HuH-7 (cell line): Measurements from ENCODE around the gene KDM1B.

Source experiments
- DNase-seq: peaks from one replicate; pipeline ENCODE4 v3.0.0; 2011; ENCODE audit warnings: low spot score

Gene KDM1B, protein sequence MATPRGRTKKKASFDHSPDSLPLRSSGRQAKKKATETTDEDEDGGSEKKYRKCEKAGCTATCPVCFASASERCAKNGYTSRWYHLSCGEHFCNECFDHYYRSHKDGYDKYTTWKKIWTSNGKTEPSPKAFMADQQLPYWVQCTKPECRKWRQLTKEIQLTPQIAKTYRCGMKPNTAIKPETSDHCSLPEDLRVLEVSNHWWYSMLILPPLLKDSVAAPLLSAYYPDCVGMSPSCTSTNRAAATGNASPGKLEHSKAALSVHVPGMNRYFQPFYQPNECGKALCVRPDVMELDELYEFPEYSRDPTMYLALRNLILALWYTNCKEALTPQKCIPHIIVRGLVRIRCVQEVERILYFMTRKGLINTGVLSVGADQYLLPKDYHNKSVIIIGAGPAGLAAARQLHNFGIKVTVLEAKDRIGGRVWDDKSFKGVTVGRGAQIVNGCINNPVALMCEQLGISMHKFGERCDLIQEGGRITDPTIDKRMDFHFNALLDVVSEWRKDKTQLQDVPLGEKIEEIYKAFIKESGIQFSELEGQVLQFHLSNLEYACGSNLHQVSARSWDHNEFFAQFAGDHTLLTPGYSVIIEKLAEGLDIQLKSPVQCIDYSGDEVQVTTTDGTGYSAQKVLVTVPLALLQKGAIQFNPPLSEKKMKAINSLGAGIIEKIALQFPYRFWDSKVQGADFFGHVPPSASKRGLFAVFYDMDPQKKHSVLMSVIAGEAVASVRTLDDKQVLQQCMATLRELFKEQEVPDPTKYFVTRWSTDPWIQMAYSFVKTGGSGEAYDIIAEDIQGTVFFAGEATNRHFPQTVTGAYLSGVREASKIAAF

GRCh38 chr6:18155150-18155863, at the start of gene KDM1B:
Gene KDM1B (plus strand): TSS chr6:18155422. CDS start chr6:18159896, 4,474 bp downstream.
- peak; percentile 91 for DNase-seq

DNA sequence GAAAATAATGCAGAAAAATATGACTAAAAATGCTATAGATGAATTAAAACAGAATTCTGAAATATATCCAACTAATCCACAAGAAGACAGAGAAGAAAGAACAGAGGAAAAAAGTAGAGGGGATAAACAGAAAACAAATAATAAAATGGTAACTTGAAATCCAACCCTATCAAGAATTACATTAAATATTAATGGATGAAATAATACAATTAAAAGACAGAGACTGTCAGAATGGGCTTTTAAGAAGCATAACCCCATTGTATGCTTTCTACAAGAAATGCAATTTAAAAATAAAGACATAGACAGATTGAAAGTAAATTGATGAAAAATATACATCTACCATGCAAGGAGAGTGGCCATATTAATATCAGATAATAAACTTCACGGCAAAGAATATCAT, 48.2 kb upstream of the KDM1B start:
- no peak for DNase-seq

GRCh38 chr6:18110162-18110561, 45.1 kb upstream of the KDM1B start:
- DNase-seq: no peak

- no peak for DNase-seq
These were observed 39.9 kb upstream of the KDM1B start for GRCh38 chr6:18115356-18115755.

- DNase-seq: no peak
These were observed 38.1 kb upstream of the KDM1B start for GRCh38 chr6:18117136-18117535.

DNA sequence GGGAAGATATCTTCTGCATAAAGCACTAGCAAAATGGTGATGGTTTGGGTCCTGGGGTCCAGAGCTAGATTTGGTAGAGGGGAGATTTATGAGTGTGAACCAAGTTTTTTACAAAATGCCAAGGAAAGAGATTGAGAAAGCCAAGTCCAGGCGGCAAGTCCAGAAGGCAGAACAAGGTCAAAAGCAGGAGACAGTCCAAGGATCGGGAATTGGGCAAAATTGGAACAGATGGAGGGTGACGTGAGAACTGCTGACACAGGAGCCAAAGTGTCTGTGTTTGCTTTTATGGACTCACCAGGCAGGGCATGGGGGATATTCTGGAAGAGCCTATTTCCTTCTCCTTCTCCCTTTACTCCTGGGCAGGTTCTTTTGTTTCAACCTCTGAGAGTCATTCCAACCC, 36.9 kb upstream of the KDM1B start:
- DNase-seq: no peak

DNA sequence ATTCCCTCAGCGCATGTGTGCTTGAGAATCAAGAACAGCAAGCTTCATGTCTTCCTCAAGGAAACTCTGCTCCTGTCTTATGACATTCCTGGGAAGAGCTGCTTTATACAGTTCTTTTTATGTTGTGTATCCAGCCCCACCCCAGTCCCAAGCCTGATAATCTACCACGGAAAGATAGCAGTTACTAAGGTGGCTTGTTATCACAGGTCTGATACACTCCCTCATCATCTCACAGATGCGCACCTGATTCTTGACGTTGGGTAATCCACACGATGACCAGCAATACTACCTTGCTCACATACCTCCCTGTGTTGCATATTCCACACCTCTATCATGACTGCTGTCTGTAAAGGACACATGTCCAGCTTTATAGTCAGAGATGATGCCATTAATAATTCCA, 36.0 kb upstream of the KDM1B start:
- no peak for DNase-seq

DNA sequence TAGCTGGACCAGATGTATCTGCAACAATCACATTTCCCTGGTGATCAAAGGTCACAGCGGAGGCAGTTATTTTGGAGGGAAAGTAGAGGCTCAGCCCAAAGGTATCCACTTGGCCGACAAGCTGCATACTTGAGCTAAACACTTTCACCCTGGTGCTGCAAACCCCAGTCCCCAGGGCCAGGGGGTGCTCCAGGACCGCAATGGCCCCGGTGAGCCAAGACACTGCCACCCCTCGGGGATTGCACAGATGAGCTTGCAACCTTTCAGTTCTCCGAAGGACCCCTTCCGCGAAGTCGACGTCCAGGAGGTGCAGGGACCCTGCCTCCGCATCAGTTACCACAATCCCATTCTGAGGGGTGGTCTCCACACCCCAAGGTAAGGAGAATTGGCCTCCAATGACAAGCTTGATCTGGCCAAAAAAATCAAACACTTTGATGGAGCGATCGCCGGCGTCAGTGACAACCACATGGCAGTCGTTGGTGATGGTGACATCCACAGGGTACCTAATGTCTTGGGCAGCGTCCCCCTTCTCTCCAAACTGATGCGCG, 33.6 kb upstream of the KDM1B start:
- no peak for DNase-seq

GRCh38 chr6:18122128-18123093, 32.8 kb upstream of the KDM1B start, which contains the start of gene NHLRC1:
Gene NHLRC1 (minus strand): TSS chr6:18122677. CDS start chr6:18122606, 71 bp downstream.
- peak; percentile 72 for DNase-seq

- DNase-seq: no peak
These were observed 29.1 kb upstream of the KDM1B start for GRCh38 chr6:18126121-18126520.

GRCh38 chr6:18132346-18132745, 22.9 kb upstream of the KDM1B start:
- no peak for DNase-seq

DNA sequence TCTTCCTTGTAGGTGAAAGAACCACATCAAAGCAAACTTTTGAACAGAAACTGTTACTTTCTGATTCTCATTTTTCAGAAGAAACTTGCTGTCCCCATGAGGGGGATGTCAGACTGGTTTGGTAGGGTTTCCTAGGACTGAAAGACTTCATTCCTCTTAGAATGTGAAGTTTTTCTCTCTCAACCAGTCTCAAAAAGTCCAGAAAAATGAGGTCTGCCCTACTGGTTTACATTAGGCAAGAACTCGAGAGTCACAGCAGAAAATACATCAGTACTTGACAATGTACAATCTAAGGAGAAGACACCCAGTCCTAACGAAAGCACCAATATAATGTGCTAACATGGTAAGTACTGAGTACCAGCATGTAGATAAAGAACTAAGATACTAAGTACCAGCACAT, 20.1 kb upstream of the KDM1B start:
- DNase-seq: no peak

DNA sequence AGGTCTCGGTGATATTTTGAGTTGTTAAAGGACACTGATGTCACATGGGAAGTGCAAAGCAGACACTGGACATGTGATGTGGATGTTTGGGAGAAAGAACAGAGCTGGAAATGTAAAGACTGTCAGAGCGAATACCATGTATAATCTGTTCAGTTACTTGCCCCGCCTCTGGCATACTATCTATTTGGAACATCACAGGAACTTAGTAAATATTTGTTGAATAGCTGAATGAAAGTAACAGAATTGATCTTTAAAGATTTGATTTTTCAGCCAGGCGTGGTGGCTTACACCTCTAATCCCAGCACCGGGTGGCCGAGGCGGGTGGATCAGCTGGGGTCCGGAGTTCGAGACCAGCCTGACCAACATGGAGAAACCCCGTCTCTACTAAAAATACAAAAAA, 19.0 kb upstream of the KDM1B start:
- no peak for DNase-seq

- no peak for DNase-seq
These were observed 16.3 kb upstream of the KDM1B start for GRCh38 chr6:18138906-18139305.

GRCh38 chr6:18139935-18140621, 15.1 kb upstream of the KDM1B start:
- no peak for DNase-seq

- DNase-seq: no peak
These were observed 13.2 kb upstream of the KDM1B start for GRCh38 chr6:18141805-18142590.

DNA sequence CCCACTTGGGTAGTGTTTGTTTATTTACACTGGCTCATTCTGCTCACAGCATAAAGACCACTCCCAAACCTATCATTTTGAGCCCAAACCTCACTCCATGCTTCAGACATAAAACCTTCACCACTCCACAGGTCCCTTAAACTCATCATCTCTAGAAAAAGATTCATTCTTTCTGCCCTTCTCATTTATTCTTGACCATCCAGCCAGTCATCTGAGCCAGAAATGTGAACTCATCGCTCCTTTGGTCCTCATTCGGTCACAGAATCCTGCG, 12.7 kb upstream of the KDM1B start:
- DNase-seq: no peak

- DNase-seq: no peak
These were observed 8.1 kb upstream of the KDM1B start for GRCh38 chr6:18147160-18147559.

- no peak for DNase-seq
These were observed 7.6 kb upstream of the KDM1B start for GRCh38 chr6:18147616-18148015.
